ENCODE data around the gene HELZ2. TPM values are rescaled to one million over a fixed set of nuclear protein-coding genes. Genes with fewer than 3 reads are reported as not detected.

HELZ2 gene
- total and polyA plus RNA-seq, 5 donors from 2014 or later: 5.8 to 124 (median 7.2) TPM

- no peak for ATAC-seq (ENCODE audit: low read depth in 2 of 2)
- Mint-ChIP-seq H3K27ac (peak overlapping the region in 1 of 3 donors; percentile 26), H3K4me3 (peak overlapping the region in 3 of 4 donors; percentile 48 to 81 (median 67)), H3K4me1 (peaks cover 4 to 23% (median 11%) of the 10 kb centered on the region in 4 donors), H3K9me3 (peaks cover 0 to 3% (median 2%) of the 10 kb centered on the region in 7 donors), H3K36me3 (peaks cover 13% of the 10 kb centered on the region), H3K27me3 (peaks cover 10% of the 10 kb centered on the region)
- no peak overlapping the region for H3K27ac ChIP-seq (ENCODE audit: insufficient read depth, low read length, poor library complexity, severe bottlenecking)
- no peak for DNase-seq
- no peak overlapping the region for H3K4me3 ChIP-seq (ENCODE audit: low read depth, low read length)
- peaks cover 16% of the 10 kb centered on the region for H3K4me1 ChIP-seq (ENCODE audit: control insufficient read depth, insufficient read depth, low read length, poor library complexity, severe bottlenecking)
- H3K36me3 ChIP-seq (ENCODE audit: control insufficient read depth, insufficient read depth, low read length): peaks cover 10% of the 10 kb centered on the region
- H3K27me3 ChIP-seq (ENCODE audit: control insufficient read depth, insufficient read depth, low read length): no peaks in the 10 kb centered on the region
- H3K9me3 ChIP-seq (ENCODE audit: control insufficient read depth in 2 of 2, low read length in 2 of 2): no peaks in the 10 kb centered on the region
These were observed 48.9 kb downstream of the HELZ2 start for GRCh38 chr20:63525185-63525584.

Other genes with a start within 250 kb of the HELZ2 start
- not detected for gene CHRNA4, start 212.9 kb downstream of the HELZ2 start, total RNA-seq
- not detected for gene CHRNA4, start 212.9 kb downstream of the HELZ2 start, polyA plus RNA-seq
- gene KCNQ2, start 101.6 kb downstream of the HELZ2 start, total RNA-seq: 0.89 TPM
- gene KCNQ2, start 101.6 kb downstream of the HELZ2 start, polyA plus RNA-seq: 1 to 10 TPM in 1 of 4 donors, under 1 TPM in 1, not detected in 2; 0.77 to 1.1 TPM
- gene EEF1A2, start 75.2 kb downstream of the HELZ2 start, total RNA-seq: 2.1 TPM
- under 1 TPM in 3 of 4 donors, not detected in 1; 0.10 to 0.56 (median 0.11) TPM for gene EEF1A2, start 75.2 kb downstream of the HELZ2 start, polyA plus RNA-seq
- gene PPDPF, start 53.5 kb downstream of the HELZ2 start, total RNA-seq: 155 TPM
- gene PPDPF, start 53.5 kb downstream of the HELZ2 start, polyA plus RNA-seq: 100 to 1,000 TPM in 1 of 4 donors, 10 to 100 TPM in 3; 75.8 to 110 (median 85.2) TPM
- gene PTK6, start 36.9 kb downstream of the HELZ2 start, total RNA-seq: 0.20 TPM
- under 1 TPM in 3 of 4 donors, not detected in 1; 0.15 to 0.21 (median 0.19) TPM for gene PTK6, start 36.9 kb downstream of the HELZ2 start, polyA plus RNA-seq
- gene SRMS, start 26.5 kb downstream of the HELZ2 start, total RNA-seq: not detected
- gene SRMS, start 26.5 kb downstream of the HELZ2 start, polyA plus RNA-seq: not detected
- 1.5 TPM for gene FNDC11, start 20.1 kb downstream of the HELZ2 start, total RNA-seq
- gene FNDC11, start 20.1 kb downstream of the HELZ2 start, polyA plus RNA-seq: under 1 TPM; 0.07 to 0.94 (median 0.18) TPM
- 21.9 TPM for gene GMEB2, start 52.9 kb upstream of the HELZ2 start, total RNA-seq
- 10 to 100 TPM in 2 of 4 donors, 1 to 10 TPM in 2; 8.3 to 10.5 (median 9.4) TPM for gene GMEB2, start 52.9 kb upstream of the HELZ2 start, polyA plus RNA-seq
- gene STMN3, start 79.2 kb upstream of the HELZ2 start, total RNA-seq: 64.6 TPM
- gene STMN3, start 79.2 kb upstream of the HELZ2 start, polyA plus RNA-seq: 10 to 100 TPM; 11.7 to 13.5 (median 12.5) TPM
- 38.3 TPM for gene RTEL1, start 84.1 kb upstream of the HELZ2 start, total RNA-seq
- gene RTEL1, start 84.1 kb upstream of the HELZ2 start, polyA plus RNA-seq: 1 to 10 TPM; 1.8 to 3.7 (median 2.7) TPM
- not detected for gene TNFRSF6B, start 122.4 kb upstream of the HELZ2 start, total RNA-seq
- not detected for gene TNFRSF6B, start 122.4 kb upstream of the HELZ2 start, polyA plus RNA-seq
- gene ARFRP1, start 133.7 kb upstream of the HELZ2 start, total RNA-seq: 51.6 TPM
- gene ARFRP1, start 133.7 kb upstream of the HELZ2 start, polyA plus RNA-seq: 10 to 100 TPM; 56.6 to 65.7 (median 63.1) TPM
- 51.5 TPM for gene ZGPAT, start 133.8 kb upstream of the HELZ2 start, total RNA-seq
- 10 to 100 TPM; 34.0 to 43.2 (median 40.3) TPM for gene ZGPAT, start 133.8 kb upstream of the HELZ2 start, polyA plus RNA-seq
- gene LIME1, start 162.4 kb upstream of the HELZ2 start, total RNA-seq: 237 TPM
- gene LIME1, start 162.4 kb upstream of the HELZ2 start, polyA plus RNA-seq: 100 to 1,000 TPM; 338 to 547 (median 430) TPM
- gene SLC2A4RG, start 165.5 kb upstream of the HELZ2 start, total RNA-seq: 110 TPM
- gene SLC2A4RG, start 165.5 kb upstream of the HELZ2 start, polyA plus RNA-seq: 1 to 10 TPM; 2.9 to 7.7 (median 4.5) TPM

Measured in CD4-positive, CD25-positive, alpha-beta regulatory T cell (primary cell).